GM12891 (cell line): ENCODE results near the gene KAT7.

Source experiments
- POLR2A ChIP-seq: IDR thresholded peaks from 2 replicates; pipeline ENCODE4 v1.6.1; 2011; ENCODE audit warnings: low read depth, low read length, control low read depth
- TAF1 ChIP-seq: IDR thresholded peaks from 2 replicates; pipeline ENCODE4 v1.6.1; 2011; ENCODE audit warnings: low read depth, low read length, control low read depth

- peak; percentile 87 for TF ChIP-seq TAF1
- TF ChIP-seq POLR2A: peak; percentile 97
Measured at GRCh38 chr17:49788478-49789242, at the start of gene KAT7.
